HepG2 (cell line): ENCODE measurements around the gene MSI2. TPM values are rescaled to one million over a fixed set of nuclear protein-coding genes. Genes with fewer than 3 reads are reported as not detected.

Source experiments
- ATAC-seq: fragments of 200-7000 bp; cut with Tn5 transposase; 3 replicates; pipeline ENCODE4 v1.9.1; 2020; ENCODE audit warnings: mild to moderate bottlenecking, moderate library complexity
- BruUV-seq: library from RNA; stranded (reverse); fragments of 400-500 nt; replicated peaks from 2 replicates; lab custom pipeline; 2021; lab: Mats Ljungman, UMichigan
- CTCF ChIA-PET: fragments of 300-600 bp; formaldehyde crosslinking; extraction: SDS; loops from one replicate; lab custom pipeline; 2021; ENCODE audit warnings: low total read pairs, inconsistent platforms, low intra/inter-chr PET ratio; lab: Yijun Ruan, JAX
- POLR2A ChIA-PET: fragments of 350-600 bp; sonication (Branson Sonifier 250); formaldehyde crosslinking; loops from one replicate; lab custom pipeline; 2020; ENCODE audit warnings: antibody characterized with exemption, inconsistent platforms; lab: Yijun Ruan, JAX
- DNase-seq: peaks from one replicate; pipeline ENCODE4 v3.0.0-alpha.2; 2015; ENCODE audit warnings: low spot score
- FAIRE-seq: peaks from 3 replicates; lab custom pipeline; 2011; peaks lifted over from hg19 to GRCh38; lab: Jason Lieb, UNC
- H2AFZ ChIP-seq: one replicate; pipeline ENCODE4 v1.6.1; 2011; ENCODE audit warnings: low read length, inconsistent platforms
- H3K27ac ChIP-seq: fragments of 300-600 bp; 3 replicates; pipeline ENCODE4 v1.8.0; 2011; ENCODE audit warnings: mixed run types, mild to moderate bottlenecking, mixed read lengths, low read length, inconsistent platforms; ENCODE audit not compliant: insufficient read depth; ENCODE audit errors: extremely low read length
- H3K27me3 ChIP-seq, 2 experiments: fragments of 200-600 bp in 1 of 2; 2 replicates in 1 of 2; 3 replicates in 1 of 2; pipeline versions ENCODE4 v1.6.0 to v1.8.0; 2011; ENCODE audit warnings: low read length in 2 of 2, mild to moderate bottlenecking in 2 of 2, moderate library complexity in 2 of 2, inconsistent platforms in 1 of 2; ENCODE audit not compliant: insufficient read depth in 2 of 2, control insufficient read depth in 1 of 2
- H3K36me3 ChIP-seq, 2 experiments: fragments of 200-600 bp in 1 of 2; replicated peaks in 1 of 2; 2 replicates in 1 of 2; 3 replicates in 1 of 2; pipeline versions ENCODE4 v1.5.1 to v1.8.0; 2011; ENCODE audit warnings: low read length in 2 of 2, inconsistent platforms in 1 of 2; ENCODE audit not compliant: insufficient read depth in 2 of 2, control insufficient read depth in 1 of 2
- H3K4me1 ChIP-seq: 2 replicates; pipeline ENCODE4 v1.5.1; 2012; ENCODE audit warnings: low read length, inconsistent platforms; ENCODE audit not compliant: insufficient read depth
- H3K4me2 ChIP-seq: 2 replicates; pipeline ENCODE4 v1.6.0; 2011; ENCODE audit warnings: low read depth, low read length, inconsistent platforms
- H3K4me3 ChIP-seq, 3 experiments: fragments of 200-600 bp in 1 of 3; sonication (generic), shearing (Covaris generic) in 1 of 3; replicated peaks in 1 of 3; 2 replicates each; pipeline ENCODE4 v1.5.1; 2011 to 2016; ENCODE audit warnings: low read length in 3 of 3, inconsistent platforms in 2 of 3, low read depth in 2 of 3, mild to moderate bottlenecking in 2 of 3, control low read depth in 1 of 3, mixed read lengths in 1 of 3; ENCODE audit not compliant: insufficient read depth in 1 of 3
- H3K79me2 ChIP-seq: one replicate; pipeline ENCODE4 v1.6.1; 2011; ENCODE audit warnings: low read length, inconsistent platforms; ENCODE audit not compliant: insufficient read depth
- H3K9ac ChIP-seq: 2 replicates; pipeline ENCODE4 v1.6.0; 2011; ENCODE audit warnings: mild to moderate bottlenecking, low read depth, low read length, inconsistent platforms; ENCODE audit not compliant: insufficient read depth
- H3K9me3 ChIP-seq: 2 replicates; pipeline ENCODE4 v1.5.1; 2012; ENCODE audit warnings: mild to moderate bottlenecking, low read length
- H4K20me1 ChIP-seq: 2 replicates; pipeline ENCODE4 v1.6.0; 2011; ENCODE audit warnings: inconsistent platforms, mild to moderate bottlenecking, low read length, moderate library complexity; ENCODE audit not compliant: insufficient read depth
- CAMTA2 ChIP-seq: sonication (generic); formaldehyde crosslinking; IDR thresholded peaks from 2 replicates; pipeline ENCODE4 v1.4.0; 2020; ENCODE audit warnings: mild to moderate bottlenecking, missing genetic modification reagents, borderline replicate concordance
- GFI1 ChIP-seq: sonication (generic); formaldehyde crosslinking; IDR thresholded peaks from 2 replicates; pipeline ENCODE4 v1.5.0; 2020; ENCODE audit warnings: missing genetic modification reagents, mild to moderate bottlenecking, borderline replicate concordance
- NAIF1 ChIP-seq: sonication (generic); formaldehyde crosslinking; IDR thresholded peaks from 2 replicates; pipeline ENCODE4 v1.5.0; 2020; ENCODE audit warnings: mild to moderate bottlenecking, missing genetic modification reagents, borderline replicate concordance
- U2AF1 ChIP-seq: fragments of 200-400 bp; formaldehyde crosslinking; optimal IDR thresholded peaks from 2 replicates; pipeline ENCODE3; 2017; ENCODE audit warnings: mild to moderate bottlenecking, low read depth, low read length
- ZNF33B ChIP-seq: sonication (generic); formaldehyde crosslinking; IDR thresholded peaks from 2 replicates; pipeline ENCODE4 v1.5.1; 2020; ENCODE audit warnings: mild to moderate bottlenecking, missing genetic modification reagents
- WGBS: methylation state at CpG from one replicate; pipeline ENCODE4 v1.1.6; 2017; ENCODE audit warnings: low lambda C conversion rate; 5-methylcytosine and 5-hydroxymethylcytosine counted together
- in situ Hi-C: cut with HindIII; loops from 2 replicates; pipeline ENCODE4 v1.10.0; 2017; ENCODE audit warnings: low pct_unique_long_range_greater_than_20kb; ENCODE audit not compliant: extremely low pct_ligation_motif_present
- intact Hi-C: fragments of 100-400 bp; cut with micrococcal nuclease; formaldehyde crosslinking; loops from one replicate; pipeline ENCODE4 v1.10.0; 2022; ENCODE audit not compliant: unreplicated experiment
- polyA plus RNA-seq, 8 experiments: library from polyadenylated mRNA; depleted of rRNA in 3 of 8; stranded (reverse) in 7 of 8; unstranded in 1 of 8; fragments of >200 nt; fragmentation: Illumina TruSeq in 4 of 8; extraction: Trizol in 4 of 8; gene quantifications; 2 replicates each; pipeline versions ENCODE4 v1.2.1 to v1.2.3, GENCODE V29; 2011 to 2016; ENCODE audit warnings: low read depth in 4 of 8, missing spikeins in 1 of 8, mixed read lengths in 1 of 8; ENCODE audit not compliant: insufficient read depth in 1 of 8
- total RNA-seq, 5 experiments: library from RNA; depleted of rRNA; stranded (reverse); fragments of >200 nt; fragmentation: Illumina TruSeq; extraction: Trizol; gene quantifications; 2 replicates each; pipeline ENCODE4 v1.2.3, GENCODE V29; 2016; ENCODE audit warnings: low read depth in 1 of 5
- TF ChIP-seq, protein P1 (sequence below): sonication (generic); formaldehyde crosslinking; IDR thresholded peaks from 2 replicates; pipeline ENCODE4 v1.4.0; 2020; ENCODE audit warnings: missing genetic modification reagents
- TF ChIP-seq, protein P2 (sequence below): sonication (generic); formaldehyde crosslinking; IDR thresholded peaks from 2 replicates; pipeline ENCODE4 v1.8.1; 2023; ENCODE audit warnings: missing genetic modification reagents, inconsistent platforms, borderline replicate concordance
- TF ChIP-seq, protein P3 (sequence below): sonication (generic); formaldehyde crosslinking; IDR thresholded peaks from 2 replicates; pipeline ENCODE4 v1.5.1; 2020; ENCODE audit warnings: mild to moderate bottlenecking, missing genetic modification reagents, moderate library complexity

MSI2 gene
- total and polyA plus RNA-seq, 2 of the 13 experiments (the other 11 are each of a cell fraction or from before 2014, with no cell fraction given): 77.5 to 78.4 TPM

DNA sequence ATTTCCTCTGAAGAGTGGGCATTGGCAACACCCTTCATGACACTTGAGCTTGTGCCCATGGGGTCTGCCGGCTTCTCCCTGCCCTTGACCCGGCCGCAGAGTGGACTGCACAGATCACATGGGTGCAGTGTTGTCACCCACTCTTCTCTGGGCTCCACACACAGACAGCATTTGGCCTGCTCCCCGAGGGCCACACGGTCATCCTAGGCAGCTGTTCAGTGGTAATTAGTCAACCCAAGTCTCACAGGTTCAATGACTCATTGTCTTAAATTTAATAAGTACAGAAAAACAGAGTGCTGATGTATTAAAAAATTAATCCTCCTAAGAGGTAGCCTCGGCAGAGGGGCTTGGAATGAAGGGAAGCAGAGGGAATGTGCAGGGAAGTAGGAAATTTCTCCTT is 204.8 kb downstream of the MSI2 start:
- no peak overlapping the region for H2AFZ ChIP-seq
- H3K9me3 ChIP-seq: no peaks in the 10 kb centered on the region
- no peak overlapping the region for H3K4me3 ChIP-seq
- BruUV-seq: no TSS peak
- peak overlapping the region; percentile 0 for H3K27ac ChIP-seq
- FAIRE-seq (no peak), ATAC-seq (no peak), DNase-seq (no peak)
- WGBS: 94% methylated on average over 5 of the region's 6 CpGs
- peaks cover 11% of the 10 kb centered on the region for H3K79me2 ChIP-seq
- intact Hi-C loops: loop anchor here (5.0 kb wide), 1 partner anchor 281 kb away; no protein-coding TSS in a partner anchor
- peaks cover 65% of the 10 kb centered on the region for H3K4me1 ChIP-seq
- in situ Hi-C loops: no loop called here
- ChIA-PET CTCF (no interaction called here), POLR2A (interaction anchor here (2.6 to 2.8 kb wide), 2 partner anchors 55 to 100 kb away, joined by 13 to 20 read pairs; no protein-coding TSS in a partner anchor)
- no peak overlapping the region for H3K4me2 ChIP-seq
- no peaks in the 10 kb centered on the region for H3K27me3 ChIP-seq
- no peaks in the 10 kb centered on the region for H4K20me1 ChIP-seq
- no peak overlapping the region for H3K9ac ChIP-seq
- peaks cover under 1 to 2% of the 10 kb centered on the region in 2 experiments; a peak in 1 of 5 replicates for H3K36me3 ChIP-seq
- TF ChIP-seq U2AF1 (no peak), NAIF1 (CRISPR knock-in tag) (no peak), GFI1 (CRISPR knock-in tag) (no peak), ZNF33B (no peak), CAMTA2 (CRISPR knock-in tag) (no peak)
- TF ChIP-seq, protein P1, sequence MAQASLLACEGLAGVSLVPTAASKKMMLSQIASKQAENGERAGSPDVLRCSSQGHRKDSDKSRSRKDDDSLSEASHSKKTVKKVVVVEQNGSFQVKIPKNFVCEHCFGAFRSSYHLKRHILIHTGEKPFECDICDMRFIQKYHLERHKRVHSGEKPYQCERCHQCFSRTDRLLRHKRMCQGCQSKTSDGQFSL (CRISPR knock-in tag): no peak
- TF ChIP-seq, protein P2, sequence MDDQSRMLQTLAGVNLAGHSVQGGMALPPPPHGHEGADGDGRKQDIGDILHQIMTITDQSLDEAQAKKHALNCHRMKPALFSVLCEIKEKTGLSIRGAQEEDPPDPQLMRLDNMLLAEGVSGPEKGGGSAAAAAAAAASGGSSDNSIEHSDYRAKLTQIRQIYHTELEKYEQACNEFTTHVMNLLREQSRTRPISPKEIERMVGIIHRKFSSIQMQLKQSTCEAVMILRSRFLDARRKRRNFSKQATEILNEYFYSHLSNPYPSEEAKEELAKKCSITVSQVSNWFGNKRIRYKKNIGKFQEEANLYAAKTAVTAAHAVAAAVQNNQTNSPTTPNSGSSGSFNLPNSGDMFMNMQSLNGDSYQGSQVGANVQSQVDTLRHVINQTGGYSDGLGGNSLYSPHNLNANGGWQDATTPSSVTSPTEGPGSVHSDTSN (CRISPR knock-in tag): no peak
- TF ChIP-seq, protein P3, sequence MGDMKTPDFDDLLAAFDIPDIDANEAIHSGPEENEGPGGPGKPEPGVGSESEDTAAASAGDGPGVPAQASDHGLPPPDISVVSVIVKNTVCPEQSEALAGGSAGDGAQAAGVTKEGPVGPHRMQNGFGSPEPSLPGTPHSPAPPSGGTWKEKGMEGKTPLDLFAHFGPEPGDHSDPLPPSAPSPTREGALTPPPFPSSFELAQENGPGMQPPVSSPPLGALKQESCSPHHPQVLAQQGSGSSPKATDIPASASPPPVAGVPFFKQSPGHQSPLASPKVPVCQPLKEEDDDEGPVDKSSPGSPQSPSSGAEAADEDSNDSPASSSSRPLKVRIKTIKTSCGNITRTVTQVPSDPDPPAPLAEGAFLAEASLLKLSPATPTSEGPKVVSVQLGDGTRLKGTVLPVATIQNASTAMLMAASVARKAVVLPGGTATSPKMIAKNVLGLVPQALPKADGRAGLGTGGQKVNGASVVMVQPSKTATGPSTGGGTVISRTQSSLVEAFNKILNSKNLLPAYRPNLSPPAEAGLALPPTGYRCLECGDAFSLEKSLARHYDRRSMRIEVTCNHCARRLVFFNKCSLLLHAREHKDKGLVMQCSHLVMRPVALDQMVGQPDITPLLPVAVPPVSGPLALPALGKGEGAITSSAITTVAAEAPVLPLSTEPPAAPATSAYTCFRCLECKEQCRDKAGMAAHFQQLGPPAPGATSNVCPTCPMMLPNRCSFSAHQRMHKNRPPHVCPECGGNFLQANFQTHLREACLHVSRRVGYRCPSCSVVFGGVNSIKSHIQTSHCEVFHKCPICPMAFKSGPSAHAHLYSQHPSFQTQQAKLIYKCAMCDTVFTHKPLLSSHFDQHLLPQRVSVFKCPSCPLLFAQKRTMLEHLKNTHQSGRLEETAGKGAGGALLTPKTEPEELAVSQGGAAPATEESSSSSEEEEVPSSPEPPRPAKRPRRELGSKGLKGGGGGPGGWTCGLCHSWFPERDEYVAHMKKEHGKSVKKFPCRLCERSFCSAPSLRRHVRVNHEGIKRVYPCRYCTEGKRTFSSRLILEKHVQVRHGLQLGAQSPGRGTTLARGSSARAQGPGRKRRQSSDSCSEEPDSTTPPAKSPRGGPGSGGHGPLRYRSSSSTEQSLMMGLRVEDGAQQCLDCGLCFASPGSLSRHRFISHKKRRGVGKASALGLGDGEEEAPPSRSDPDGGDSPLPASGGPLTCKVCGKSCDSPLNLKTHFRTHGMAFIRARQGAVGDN (CRISPR knock-in tag): peak; percentile 24; the same call in 1 of the 2 replicates
